Anterior cingulate cortex (tissue), 58 donors: Measurements from ENCODE around the gene FUZ.
A peak's percentile ranks its signal among the peaks of the same experiment; 100 is the strongest.

Experiments used
- DNase-seq, 58 donors: peaks; one replicate each; lab custom pipeline; 2025; lab: John Stamatoyannopoulos, UW

Gene FUZ

GRCh38 chr19:49763230-49763629, 49.9 kb downstream of the FUZ start, which contains the start of gene TSKS:
TSS of gene TSKS (minus strand) at chr19:49763306. CDS start at chr19:49763247, 59 bp downstream.
- no peak for DNase-seq

- no peak for DNase-seq
Measured at GRCh38 chr19:49761625-49762311, 51.3 kb downstream of the FUZ start.

GRCh38 chr19:49761249-49761624, 51.9 kb downstream of the FUZ start:
- DNase-seq, result no peak

GRCh38 chr19:49758292-49758691, 54.8 kb downstream of the FUZ start:
- DNase-seq, result peak in 18 of 58 donors; percentile 2 to 58 (median 20)
